ENCODE results near the gene PRKCD. TPM values are rescaled to one million over a fixed set of nuclear protein-coding genes. Genes with fewer than 3 reads are reported as not detected.

The PRKCD gene
- total RNA-seq, 1 donor from 2014 or later, result 31.7 TPM

GRCh38 chr3:53215816-53216215 is 54.8 kb downstream of the PRKCD start:
- intact Hi-C loops (cut with micrococcal nuclease), result no loop called here
- Mint-ChIP-seq H3K9me3 (no peaks in the 10 kb centered on the region), H3K36me3 (ENCODE audit: low read depth) (no peaks in the 10 kb centered on the region), H3K4me1 (ENCODE audit: low read depth) (peaks cover 11% of the 10 kb centered on the region), H3K27ac (no peak overlapping the region), H3K4me3 (ENCODE audit: low read depth) (no peak overlapping the region), H3K27me3 (ENCODE audit: low read depth) (no peaks in the 10 kb centered on the region)
- no peak for DNase-seq (ENCODE audit: low spot score)

- no peaks in the 10 kb centered on the region for H3K9me3 Mint-ChIP-seq
- no peaks in the 10 kb centered on the region for H3K27me3 Mint-ChIP-seq (ENCODE audit: low read depth)
- peaks cover 8% of the 10 kb centered on the region for H3K4me1 Mint-ChIP-seq (ENCODE audit: low read depth)
- H3K27ac Mint-ChIP-seq, result no peak overlapping the region
- intact Hi-C loops (cut with micrococcal nuclease), result no loop called here
- H3K36me3 Mint-ChIP-seq (ENCODE audit: low read depth), result no peaks in the 10 kb centered on the region
- no peak for DNase-seq (ENCODE audit: low spot score)
- no peak overlapping the region for H3K4me3 Mint-ChIP-seq (ENCODE audit: low read depth)
Observed at GRCh38 chr3:53216723-53217122, 55.7 kb downstream of the PRKCD start.

- peaks cover 5% of the 10 kb centered on the region for H3K4me1 Mint-ChIP-seq (ENCODE audit: low read depth)
- intact Hi-C loops (cut with micrococcal nuclease), result no loop called here
Observed at GRCh38 chr3:53217175-53217574, 56.2 kb downstream of the PRKCD start.

GRCh38 chr3:53218131-53218530 is 57.1 kb downstream of the PRKCD start:
- no peaks in the 10 kb centered on the region for H3K27me3 Mint-ChIP-seq (ENCODE audit: low read depth)
- H3K4me3 Mint-ChIP-seq (ENCODE audit: low read depth), result no peak overlapping the region
- intact Hi-C loops (cut with micrococcal nuclease), result no loop called here
- peaks cover 7% of the 10 kb centered on the region for H3K36me3 Mint-ChIP-seq (ENCODE audit: low read depth)
- H3K4me1 Mint-ChIP-seq (ENCODE audit: low read depth), result peaks cover 5% of the 10 kb centered on the region
- no peaks in the 10 kb centered on the region for H3K9me3 Mint-ChIP-seq
- no peak overlapping the region for H3K27ac Mint-ChIP-seq
- DNase-seq (ENCODE audit: low spot score), result no peak

More at GRCh38 chr3:53217175-53217574, 56.2 kb downstream of the PRKCD start:
- no peak for DNase-seq (ENCODE audit: low spot score)
- Mint-ChIP-seq H3K27ac (no peak overlapping the region), H3K4me3 (ENCODE audit: low read depth) (no peak overlapping the region), H3K36me3 (ENCODE audit: low read depth) (peaks cover 2% of the 10 kb centered on the region), H3K27me3 (ENCODE audit: low read depth) (no peaks in the 10 kb centered on the region), H3K9me3 (no peaks in the 10 kb centered on the region)

GRCh38 chr3:53219895-53220483 is 59.0 kb downstream of the PRKCD start:
- H3K4me1 Mint-ChIP-seq (ENCODE audit: low read depth), result peaks cover 5% of the 10 kb centered on the region
- peaks cover 19% of the 10 kb centered on the region for H3K36me3 Mint-ChIP-seq (ENCODE audit: low read depth)
- H3K4me3 Mint-ChIP-seq (ENCODE audit: low read depth), result no peak overlapping the region
- peak; percentile 77 for DNase-seq (ENCODE audit: low spot score)
- no peak overlapping the region for H3K27ac Mint-ChIP-seq
- H3K9me3 Mint-ChIP-seq, result no peaks in the 10 kb centered on the region
- intact Hi-C loops (cut with micrococcal nuclease), result no loop called here
- no peaks in the 10 kb centered on the region for H3K27me3 Mint-ChIP-seq (ENCODE audit: low read depth)

GRCh38 chr3:53221345-53221744 is 60.3 kb downstream of the PRKCD start:
- Mint-ChIP-seq H3K36me3 (ENCODE audit: low read depth) (peaks cover 32% of the 10 kb centered on the region), H3K27ac (no peak overlapping the region), H3K9me3 (no peaks in the 10 kb centered on the region), H3K4me3 (ENCODE audit: low read depth) (no peak overlapping the region), H3K4me1 (ENCODE audit: low read depth) (peaks cover 5% of the 10 kb centered on the region), H3K27me3 (ENCODE audit: low read depth) (no peaks in the 10 kb centered on the region)
- intact Hi-C loops (cut with micrococcal nuclease), result no loop called here
- DNase-seq (ENCODE audit: low spot score), result no peak

GRCh38 chr3:53221827-53222182 is 60.8 kb downstream of the PRKCD start:
- H3K27ac Mint-ChIP-seq, result no peak overlapping the region
- H3K36me3 Mint-ChIP-seq (ENCODE audit: low read depth), result peaks cover 36% of the 10 kb centered on the region
- DNase-seq (ENCODE audit: low spot score), result no peak
- H3K27me3 Mint-ChIP-seq (ENCODE audit: low read depth), result no peaks in the 10 kb centered on the region
- no peaks in the 10 kb centered on the region for H3K9me3 Mint-ChIP-seq
- no peak overlapping the region for H3K4me3 Mint-ChIP-seq (ENCODE audit: low read depth)
- intact Hi-C loops (cut with micrococcal nuclease), result no loop called here
- H3K4me1 Mint-ChIP-seq (ENCODE audit: low read depth), result peaks cover 5% of the 10 kb centered on the region

GRCh38 chr3:53222183-53222901 is 61.3 kb downstream of the PRKCD start:
- Mint-ChIP-seq H3K4me1 (ENCODE audit: low read depth) (peaks cover 5% of the 10 kb centered on the region), H3K4me3 (ENCODE audit: low read depth) (no peak overlapping the region), H3K27me3 (ENCODE audit: low read depth) (no peaks in the 10 kb centered on the region), H3K9me3 (no peaks in the 10 kb centered on the region), H3K27ac (no peak overlapping the region), H3K36me3 (ENCODE audit: low read depth) (peaks cover 40% of the 10 kb centered on the region)
- intact Hi-C loops (cut with micrococcal nuclease), result no loop called here
- no peak for DNase-seq (ENCODE audit: low spot score)

- H3K27me3 Mint-ChIP-seq (ENCODE audit: low read depth), result no peaks in the 10 kb centered on the region
- H3K4me1 Mint-ChIP-seq (ENCODE audit: low read depth), result peaks cover 5% of the 10 kb centered on the region
- intact Hi-C loops (cut with micrococcal nuclease), result no loop called here
- no peak overlapping the region for H3K4me3 Mint-ChIP-seq (ENCODE audit: low read depth)
- H3K27ac Mint-ChIP-seq, result no peak overlapping the region
- H3K36me3 Mint-ChIP-seq (ENCODE audit: low read depth), result peaks cover 44% of the 10 kb centered on the region
- no peaks in the 10 kb centered on the region for H3K9me3 Mint-ChIP-seq
- DNase-seq (ENCODE audit: low spot score), result no peak
Observed at GRCh38 chr3:53223025-53223424, 62.0 kb downstream of the PRKCD start.

- no peak for DNase-seq (ENCODE audit: low spot score)
- H3K4me3 Mint-ChIP-seq (ENCODE audit: low read depth), result no peak overlapping the region
- intact Hi-C loops (cut with micrococcal nuclease), result no loop called here
Observed at GRCh38 chr3:53223541-53223966, 62.5 kb downstream of the PRKCD start.

GRCh38 chr3:53224026-53224425 is 63.0 kb downstream of the PRKCD start:
- peaks cover 5% of the 10 kb centered on the region for H3K4me1 Mint-ChIP-seq (ENCODE audit: low read depth)
- H3K4me3 Mint-ChIP-seq (ENCODE audit: low read depth), result no peak overlapping the region
- intact Hi-C loops (cut with micrococcal nuclease), result no loop called here
- no peaks in the 10 kb centered on the region for H3K9me3 Mint-ChIP-seq
- no peak overlapping the region for H3K27ac Mint-ChIP-seq
- peaks cover 54% of the 10 kb centered on the region for H3K36me3 Mint-ChIP-seq (ENCODE audit: low read depth)
- H3K27me3 Mint-ChIP-seq (ENCODE audit: low read depth), result no peaks in the 10 kb centered on the region
- no peak for DNase-seq (ENCODE audit: low spot score)

More at GRCh38 chr3:53223541-53223966, 62.5 kb downstream of the PRKCD start:
- H3K4me1 Mint-ChIP-seq (ENCODE audit: low read depth), result peaks cover 5% of the 10 kb centered on the region
- no peak overlapping the region for H3K27ac Mint-ChIP-seq
- no peaks in the 10 kb centered on the region for H3K27me3 Mint-ChIP-seq (ENCODE audit: low read depth)
- H3K36me3 Mint-ChIP-seq (ENCODE audit: low read depth), result peaks cover 50% of the 10 kb centered on the region
- no peaks in the 10 kb centered on the region for H3K9me3 Mint-ChIP-seq

GRCh38 chr3:53224536-53224935 is 63.5 kb downstream of the PRKCD start:
- Mint-ChIP-seq H3K4me1 (ENCODE audit: low read depth) (peaks cover 5% of the 10 kb centered on the region), H3K4me3 (ENCODE audit: low read depth) (no peak overlapping the region), H3K36me3 (ENCODE audit: low read depth) (peaks cover 58% of the 10 kb centered on the region), H3K27ac (no peak overlapping the region), H3K9me3 (no peaks in the 10 kb centered on the region), H3K27me3 (ENCODE audit: low read depth) (no peaks in the 10 kb centered on the region)
- intact Hi-C loops (cut with micrococcal nuclease), result no loop called here
- no peak for DNase-seq (ENCODE audit: low spot score)

GRCh38 chr3:53225181-53225580 is 64.2 kb downstream of the PRKCD start:
- Mint-ChIP-seq H3K9me3 (no peaks in the 10 kb centered on the region), H3K4me3 (ENCODE audit: low read depth) (no peak overlapping the region), H3K4me1 (ENCODE audit: low read depth) (peaks cover under 1% of the 10 kb centered on the region), H3K36me3 (ENCODE audit: low read depth) (peaks cover 63% of the 10 kb centered on the region), H3K27me3 (ENCODE audit: low read depth) (no peaks in the 10 kb centered on the region), H3K27ac (no peak overlapping the region)
- intact Hi-C loops (cut with micrococcal nuclease), result no loop called here
- no peak for DNase-seq (ENCODE audit: low spot score)
